ENCODE data around the gene UBE2F.

UBE2F gene

GRCh38 chr2:237927986-237928385 lies 38.8 kb upstream of the UBE2F start:
- no peak overlapping the region for H3K27ac ChIP-seq (ENCODE audit: low read length)
- TF ChIP-seq CTCF (IDR thresholded peaks at IDR 0.05; ENCODE audit: borderline replicate concordance, extremely low read depth, low read length, poor library complexity, severe bottlenecking) (no peak), EZH2 (IDR thresholded peaks at IDR 0.05; ENCODE audit: borderline replicate concordance, low read depth, low read length, severe bottlenecking) (no peak)
- H3K4me2 ChIP-seq (ENCODE audit: insufficient read depth, low read length), result no peak overlapping the region
- H3K27me3 ChIP-seq (ENCODE audit: insufficient read depth, low read length, poor library complexity), result no peaks in the 10 kb centered on the region
- no peaks in the 10 kb centered on the region for H4K20me1 ChIP-seq (ENCODE audit: insufficient read depth, low read length)
- no peak overlapping the region for H3K4me3 ChIP-seq (ENCODE audit: low read depth in 1 of 2, low read length in 2 of 2)
- H3K4me1 ChIP-seq (ENCODE audit: insufficient read depth, low read length), result no peaks in the 10 kb centered on the region
- H2AFZ ChIP-seq (ENCODE audit: low read depth, low read length), result no peak overlapping the region
- H3K36me3 ChIP-seq (ENCODE audit: insufficient read depth, low read length), result no peaks in the 10 kb centered on the region
- no peak for ATAC-seq (ENCODE audit: insufficient read depth, low read depth)
- no peak overlapping the region for H3K9ac ChIP-seq (ENCODE audit: low read depth, low read length)
- peaks cover 7% of the 10 kb centered on the region for H3K9me3 ChIP-seq (ENCODE audit: insufficient read depth, low read length, severe bottlenecking)
- DNase-seq, result no peak
- H3K79me2 ChIP-seq (ENCODE audit: insufficient read depth, low read length), result no peaks in the 10 kb centered on the region

- ATAC-seq (ENCODE audit: insufficient read depth, low read depth), result no peak
Measured at GRCh38 chr2:237929979-237930378, 36.8 kb upstream of the UBE2F start.

GRCh38 chr2:237931205-237931721 lies 35.6 kb upstream of the UBE2F start:
- Histone ChIP-seq H4K20me1 (ENCODE audit: insufficient read depth, low read length) (no peaks in the 10 kb centered on the region), H3K4me2 (ENCODE audit: insufficient read depth, low read length) (no peak overlapping the region), H3K79me2 (ENCODE audit: insufficient read depth, low read length) (no peaks in the 10 kb centered on the region), H2AFZ (ENCODE audit: low read depth, low read length) (no peak overlapping the region), H3K4me3 (ENCODE audit: low read depth in 1 of 2, low read length in 2 of 2) (no peak overlapping the region), H3K27ac (ENCODE audit: low read length) (no peak overlapping the region), H3K36me3 (ENCODE audit: insufficient read depth, low read length) (no peaks in the 10 kb centered on the region), H3K4me1 (ENCODE audit: insufficient read depth, low read length) (no peaks in the 10 kb centered on the region), H3K27me3 (ENCODE audit: insufficient read depth, low read length, poor library complexity) (no peaks in the 10 kb centered on the region), H3K9me3 (ENCODE audit: insufficient read depth, low read length, severe bottlenecking) (peaks cover 7% of the 10 kb centered on the region), H3K9ac (ENCODE audit: low read depth, low read length) (no peak overlapping the region)
- TF ChIP-seq EZH2 (IDR thresholded peaks at IDR 0.05; ENCODE audit: borderline replicate concordance, low read depth, low read length, severe bottlenecking), result no peak
- TF ChIP-seq CTCF (IDR thresholded peaks at IDR 0.05; ENCODE audit: borderline replicate concordance, extremely low read depth, low read length, poor library complexity, severe bottlenecking), result no peak
- ATAC-seq (ENCODE audit: insufficient read depth, low read depth), result no peak
- DNase-seq, result no peak

More at GRCh38 chr2:237929979-237930378, 36.8 kb upstream of the UBE2F start:
- H3K9me3 ChIP-seq (ENCODE audit: insufficient read depth, low read length, severe bottlenecking), result peaks cover 7% of the 10 kb centered on the region
- no peak overlapping the region for H3K9ac ChIP-seq (ENCODE audit: low read depth, low read length)
- no peak overlapping the region for H3K4me3 ChIP-seq (ENCODE audit: low read depth in 1 of 2, low read length in 2 of 2)
- TF ChIP-seq EZH2 (IDR thresholded peaks at IDR 0.05; ENCODE audit: borderline replicate concordance, low read depth, low read length, severe bottlenecking), result no peak
- TF ChIP-seq CTCF (IDR thresholded peaks at IDR 0.05; ENCODE audit: borderline replicate concordance, extremely low read depth, low read length, poor library complexity, severe bottlenecking), result no peak
- H3K79me2 ChIP-seq (ENCODE audit: insufficient read depth, low read length), result no peaks in the 10 kb centered on the region
- H4K20me1 ChIP-seq (ENCODE audit: insufficient read depth, low read length), result no peaks in the 10 kb centered on the region
- no peak for DNase-seq
- H3K27ac ChIP-seq (ENCODE audit: low read length), result no peak overlapping the region
- H3K27me3 ChIP-seq (ENCODE audit: insufficient read depth, low read length, poor library complexity), result no peaks in the 10 kb centered on the region
- H3K36me3 ChIP-seq (ENCODE audit: insufficient read depth, low read length), result no peaks in the 10 kb centered on the region
- no peaks in the 10 kb centered on the region for H3K4me1 ChIP-seq (ENCODE audit: insufficient read depth, low read length)
- no peak overlapping the region for H3K4me2 ChIP-seq (ENCODE audit: insufficient read depth, low read length)
- no peak overlapping the region for H2AFZ ChIP-seq (ENCODE audit: low read depth, low read length)

- Histone ChIP-seq H3K4me2 (ENCODE audit: insufficient read depth, low read length) (no peak overlapping the region), H3K36me3 (ENCODE audit: insufficient read depth, low read length) (no peaks in the 10 kb centered on the region), H3K4me3 (ENCODE audit: low read depth in 1 of 2, low read length in 2 of 2) (no peak overlapping the region), H4K20me1 (ENCODE audit: insufficient read depth, low read length) (no peaks in the 10 kb centered on the region), H3K9me3 (ENCODE audit: insufficient read depth, low read length, severe bottlenecking) (peaks cover 7% of the 10 kb centered on the region), H3K27ac (ENCODE audit: low read length) (no peak overlapping the region), H3K79me2 (ENCODE audit: insufficient read depth, low read length) (no peaks in the 10 kb centered on the region), H3K9ac (ENCODE audit: low read depth, low read length) (no peak overlapping the region), H3K4me1 (ENCODE audit: insufficient read depth, low read length) (no peaks in the 10 kb centered on the region), H2AFZ (ENCODE audit: low read depth, low read length) (no peak overlapping the region), H3K27me3 (ENCODE audit: insufficient read depth, low read length, poor library complexity) (no peaks in the 10 kb centered on the region)
- ATAC-seq (ENCODE audit: insufficient read depth, low read depth), result no peak
- no peak for DNase-seq
- TF ChIP-seq EZH2 (IDR thresholded peaks at IDR 0.05; ENCODE audit: borderline replicate concordance, low read depth, low read length, severe bottlenecking) (no peak), CTCF (IDR thresholded peaks at IDR 0.05; ENCODE audit: borderline replicate concordance, extremely low read depth, low read length, poor library complexity, severe bottlenecking) (no peak)
Measured at GRCh38 chr2:237932731-237933131, 34.1 kb upstream of the UBE2F start.

All from DND-41 (cell line).